Stimulated activated CD4-positive, alpha-beta T cell treated with anti-CD3 and anti-CD28 coated beads, Interleukin-2, amount 100 ng/mL, for 48 hours (primary cell): ENCODE measurements around the gene ELP5.

Experiments used
- DNase-seq, 2 donors: peaks; one replicate each; pipeline ENCODE4 v3.0.0-alpha.2; 2020

ELP5 gene

GRCh38 chr17:7290166-7290565 is 38.2 kb downstream of the ELP5 start:
- no peak for DNase-seq

- no peak for DNase-seq
Measured at GRCh38 chr17:7290685-7291084, 38.7 kb downstream of the ELP5 start.

- DNase-seq, result no peak
Measured at GRCh38 chr17:7292194-7292593, 40.2 kb downstream of the ELP5 start.

- no peak for DNase-seq
Measured at GRCh38 chr17:7292729-7293128, 40.7 kb downstream of the ELP5 start.

GRCh38 chr17:7293159-7293558 is 41.1 kb downstream of the ELP5 start:
- DNase-seq, result no peak

- DNase-seq, result no peak
Measured at GRCh38 chr17:7293816-7294613, 42.0 kb downstream of the ELP5 start.

GRCh38 chr17:7294614-7295153 is 42.7 kb downstream of the ELP5 start, which contains the start of gene YBX2:
TSS of gene YBX2 (minus strand) at chr17:7294639. CDS start at chr17:7294500, 139 bp downstream.
- peak; percentile 61 to 74 for DNase-seq

- DNase-seq, result no peak
Measured at GRCh38 chr17:7295230-7296180, 43.5 kb downstream of the ELP5 start.

- DNase-seq, result peak; percentile 66 to 79
Measured at GRCh38 chr17:7296189-7296861, 44.3 kb downstream of the ELP5 start.

- no peak for DNase-seq
Measured at GRCh38 chr17:7304179-7304578, 52.2 kb downstream of the ELP5 start.

GRCh38 chr17:7306911-7307685 is 55.1 kb downstream of the ELP5 start, which contains the start of gene EIF5A:
TSS of gene EIF5A (plus strand) at chr17:7307628. CDS start at chr17:7309636, 2,008 bp downstream.
- peak; percentile 100 for DNase-seq

GRCh38 chr17:7307686-7308624 is 55.9 kb downstream of the ELP5 start:
- peak in 1 of 2 donors; percentile 46 for DNase-seq

GRCh38 chr17:7308625-7309433 is 56.8 kb downstream of the ELP5 start:
- peak; percentile 68 to 76 for DNase-seq
